SH-SY5Y (cell line): ENCODE results near the gene TRAP1.
A peak's percentile ranks its signal among the peaks of the same experiment; 100 is the strongest.

Source experiments
- GATA2 ChIP-seq: IDR thresholded peaks from 2 replicates; pipeline ENCODE4 v1.6.1; 2011; ENCODE audit warnings: mild to moderate bottlenecking, low read depth, low read length
- GATA3 ChIP-seq: IDR thresholded peaks from 2 replicates; pipeline ENCODE4 v1.6.1; 2011; ENCODE audit warnings: low read depth, mild to moderate bottlenecking, low read length, moderate library complexity

Gene TRAP1

DNA sequence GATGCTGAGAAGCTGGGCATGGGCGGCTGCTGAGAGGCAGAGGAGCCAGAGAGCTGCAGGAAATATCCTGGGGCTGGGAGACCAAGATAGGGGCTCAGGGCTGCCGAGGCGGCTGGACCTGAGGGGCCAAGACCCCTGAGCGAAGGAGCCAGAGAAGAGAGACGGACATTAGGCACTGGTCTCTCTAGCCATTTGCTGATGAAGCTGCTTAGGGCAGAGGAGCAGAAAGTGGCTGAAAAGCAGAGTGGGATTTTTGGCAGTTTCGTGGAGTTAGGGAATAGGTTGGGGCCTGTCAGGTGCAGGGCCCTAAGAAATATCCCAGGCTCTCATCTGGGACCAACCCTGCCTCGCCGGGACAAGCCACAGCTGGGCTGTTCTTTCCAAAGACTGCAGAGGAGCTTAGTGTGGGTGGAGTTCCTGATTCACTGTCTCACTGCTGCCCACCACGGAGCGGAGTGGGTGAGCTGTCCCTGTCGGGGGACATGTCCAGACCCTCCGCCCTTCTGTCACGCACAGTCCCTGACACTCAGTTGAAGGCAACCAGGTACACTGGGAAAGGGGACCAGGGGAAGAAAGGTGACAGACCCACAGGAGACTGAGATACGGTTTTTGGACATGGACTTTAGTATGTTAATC lies 74.1 kb downstream of the TRAP1 start:
- TF ChIP-seq GATA2: no peak
- no peak for TF ChIP-seq GATA3

DNA sequence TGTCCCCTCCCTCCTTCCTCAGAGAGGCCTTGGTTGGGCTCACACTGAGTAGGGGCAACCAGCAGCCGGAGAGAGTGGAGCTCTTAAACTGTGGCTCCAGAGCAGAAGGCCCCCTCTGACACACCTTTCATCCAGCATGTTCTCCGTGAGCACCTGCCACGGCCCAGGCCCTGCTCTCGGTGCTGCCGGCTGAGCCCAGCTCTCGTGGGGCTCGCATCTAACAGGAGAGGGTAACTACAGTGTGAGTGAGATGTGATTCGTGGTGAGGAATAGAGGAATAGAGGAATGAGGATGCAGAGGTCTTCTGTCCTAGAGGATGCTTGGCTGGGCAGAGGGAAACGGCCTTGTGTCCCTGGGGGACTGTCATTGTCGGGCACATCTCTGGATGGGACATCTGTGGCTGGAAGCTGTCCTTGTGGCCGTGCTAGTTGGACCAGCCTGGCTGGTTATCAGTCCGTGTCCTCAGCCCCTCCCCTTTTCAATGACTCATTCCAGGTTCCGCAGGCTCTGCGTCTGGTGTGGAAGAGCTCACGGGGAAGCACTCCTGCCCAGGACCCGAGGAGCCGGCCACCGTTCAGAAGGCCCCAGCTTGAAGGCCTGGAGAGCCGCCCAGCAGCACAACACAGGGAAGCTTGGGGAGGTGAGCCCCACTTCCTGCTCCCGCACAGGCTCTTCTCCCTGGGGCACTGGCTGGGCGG lies 74.8 kb downstream of the TRAP1 start:
- TF ChIP-seq GATA2 (no peak), GATA3 (no peak)

DNA sequence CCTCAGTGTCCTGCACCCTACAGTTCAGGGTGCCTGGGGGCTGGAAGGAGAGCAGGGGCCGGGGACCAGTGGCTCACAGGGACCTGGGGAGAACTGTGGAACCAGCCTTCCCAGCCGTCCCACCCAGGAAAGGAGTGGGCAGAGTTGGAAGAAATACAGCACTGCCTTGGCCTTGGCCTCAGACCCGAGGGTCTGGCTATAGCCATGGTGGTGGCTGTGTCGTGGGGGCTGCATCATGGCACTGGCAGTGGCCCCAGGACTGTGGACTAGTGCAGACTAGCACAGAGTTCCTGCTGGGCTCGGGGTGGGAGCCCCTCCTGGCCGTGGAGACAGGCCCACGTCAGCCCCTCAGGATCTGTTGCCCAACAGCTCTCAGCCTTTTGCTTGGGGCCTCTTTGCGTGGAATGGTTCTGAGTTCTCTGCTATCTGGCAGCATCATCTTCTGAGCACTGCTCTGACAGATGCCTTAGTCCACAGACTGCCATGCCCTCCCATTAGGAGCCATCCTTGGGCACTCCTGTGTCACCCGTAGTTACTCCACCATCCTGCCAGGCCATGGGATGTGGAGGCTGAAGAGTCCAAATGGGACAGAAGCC lies 75.4 kb downstream of the TRAP1 start:
- no peak for TF ChIP-seq GATA3
- TF ChIP-seq GATA2: 0 out of 2 replicates have a peak, but pooled peaks have one; percentile 9

DNA sequence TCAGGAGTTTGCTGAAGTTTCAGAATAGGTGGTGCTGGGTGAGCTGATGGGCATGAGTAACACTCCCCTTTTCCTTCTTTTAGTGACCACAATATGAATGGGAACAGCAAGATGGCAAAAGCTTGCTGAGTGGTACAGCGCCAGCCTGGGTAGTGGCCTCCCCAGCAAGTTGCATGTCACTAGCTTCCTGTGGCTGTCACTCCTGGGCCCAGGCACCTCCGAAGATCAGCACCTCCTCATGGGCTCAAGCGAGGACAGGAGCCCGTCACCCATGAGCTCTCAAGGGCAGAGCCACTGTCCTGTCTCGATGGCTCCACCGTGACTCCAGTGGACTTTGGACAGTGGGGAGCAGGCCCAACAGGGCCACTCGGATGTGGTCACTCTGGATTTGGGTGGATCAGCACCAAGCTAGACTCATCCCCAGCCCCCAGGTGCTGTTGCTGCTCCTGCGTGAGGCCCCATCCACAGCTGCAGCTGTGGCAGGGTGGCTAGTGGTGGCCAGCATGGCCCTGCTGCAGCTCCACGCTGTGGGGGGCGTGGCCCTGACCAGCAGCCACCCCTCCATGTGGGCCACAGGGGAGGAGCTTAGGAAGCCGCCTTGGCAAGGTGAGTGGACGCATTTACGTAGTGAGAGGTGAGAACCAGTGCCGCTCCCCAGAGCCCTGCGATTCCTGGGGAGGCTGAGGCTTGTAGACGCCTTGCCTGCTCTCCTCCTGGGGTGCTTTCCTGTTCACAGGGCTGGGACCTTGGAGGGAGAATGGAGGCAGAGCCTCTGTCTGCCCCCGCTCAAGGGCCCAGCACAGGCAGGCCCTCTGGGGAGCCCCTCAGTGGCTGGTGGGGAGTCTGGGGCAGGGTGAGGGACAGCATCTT lies 76.5 kb downstream of the TRAP1 start:
- TF ChIP-seq GATA3 (no peak), GATA2 (no peak)

DNA sequence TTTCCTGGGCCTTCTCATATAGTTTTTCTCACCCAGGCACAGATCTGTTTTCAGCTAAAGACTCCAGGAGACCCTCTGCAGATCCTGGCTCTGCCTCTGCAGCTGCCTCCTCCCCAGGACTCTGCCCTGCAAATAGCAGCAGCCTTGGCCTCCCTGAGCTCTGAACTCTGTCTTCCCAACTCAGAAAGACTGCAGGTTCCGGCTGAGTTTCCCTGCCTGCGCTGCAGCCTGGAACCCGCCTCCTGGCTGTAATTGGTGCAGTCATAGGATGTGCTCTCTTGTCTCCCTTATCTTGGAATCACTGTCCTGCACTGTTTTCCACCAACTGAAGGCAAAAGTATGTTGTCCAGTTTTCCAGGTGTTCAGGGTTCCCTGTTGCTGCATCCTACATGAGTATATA lies 77.1 kb downstream of the TRAP1 start:
- TF ChIP-seq GATA2 (no peak), GATA3 (no peak)

DNA sequence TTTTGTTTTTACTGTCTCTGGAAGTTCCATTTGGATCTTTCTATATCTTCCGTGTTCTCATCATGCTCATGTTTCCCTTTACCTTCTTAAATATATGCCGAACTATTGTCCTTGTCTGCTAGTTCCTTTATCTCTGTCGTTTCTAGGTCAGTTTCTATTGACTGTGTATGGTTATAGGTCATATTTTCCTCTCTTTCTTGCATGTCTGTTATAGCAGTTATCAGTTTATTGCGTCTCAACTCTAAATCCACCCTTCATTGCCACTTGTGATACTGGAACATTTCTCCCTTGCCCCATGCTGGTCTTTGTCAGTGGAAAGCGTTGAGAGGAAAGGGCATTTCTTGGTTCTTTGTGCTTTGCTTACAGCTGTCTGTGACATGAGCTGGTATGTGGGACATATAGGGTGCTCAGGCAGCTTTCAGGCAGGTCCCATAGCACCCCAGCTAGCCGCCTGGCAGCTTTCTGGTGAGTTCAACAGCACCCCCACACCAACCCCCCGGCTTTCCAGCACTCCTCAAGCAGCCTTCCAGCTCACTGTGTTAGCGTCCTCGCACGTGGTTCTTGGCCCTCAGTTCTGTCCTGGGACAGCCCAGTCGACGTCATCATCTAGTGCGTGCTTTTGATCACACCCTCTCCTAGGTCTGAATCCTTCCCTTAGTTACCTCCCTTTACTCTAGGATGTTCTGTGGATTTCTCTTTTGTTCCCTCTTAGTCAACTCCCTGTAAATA lies 78.2 kb downstream of the TRAP1 start:
- no peak for TF ChIP-seq GATA3
- no peak for TF ChIP-seq GATA2

DNA sequence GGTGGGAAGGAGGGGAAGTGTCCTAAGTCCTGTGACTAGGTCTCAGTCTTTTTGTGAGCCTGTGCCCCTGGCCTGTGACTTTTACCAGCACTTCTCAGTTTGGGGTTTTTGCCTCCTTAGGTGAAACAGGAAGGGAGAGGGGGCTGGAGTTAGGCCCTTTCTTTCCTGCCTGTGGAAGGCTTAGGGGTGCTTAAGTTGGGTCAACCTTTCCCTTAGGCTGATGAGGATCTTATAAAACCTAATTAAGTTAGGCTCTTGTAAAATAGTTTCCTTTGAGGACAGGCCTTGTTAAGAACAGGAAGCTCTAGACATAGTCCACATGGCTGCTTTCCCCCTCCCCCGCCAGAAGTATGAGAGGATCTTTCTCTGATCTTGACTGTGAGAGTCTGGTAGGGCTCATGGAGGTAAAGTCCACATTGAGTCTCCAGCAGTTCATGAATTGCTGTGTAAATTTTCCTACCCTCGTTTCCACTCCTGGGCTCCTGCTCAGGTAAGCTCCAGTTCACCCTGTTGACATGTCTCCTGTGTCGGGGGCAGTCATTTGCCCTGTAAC lies 79.9 kb downstream of the TRAP1 start:
- TF ChIP-seq GATA3 (no peak), GATA2 (no peak)

DNA sequence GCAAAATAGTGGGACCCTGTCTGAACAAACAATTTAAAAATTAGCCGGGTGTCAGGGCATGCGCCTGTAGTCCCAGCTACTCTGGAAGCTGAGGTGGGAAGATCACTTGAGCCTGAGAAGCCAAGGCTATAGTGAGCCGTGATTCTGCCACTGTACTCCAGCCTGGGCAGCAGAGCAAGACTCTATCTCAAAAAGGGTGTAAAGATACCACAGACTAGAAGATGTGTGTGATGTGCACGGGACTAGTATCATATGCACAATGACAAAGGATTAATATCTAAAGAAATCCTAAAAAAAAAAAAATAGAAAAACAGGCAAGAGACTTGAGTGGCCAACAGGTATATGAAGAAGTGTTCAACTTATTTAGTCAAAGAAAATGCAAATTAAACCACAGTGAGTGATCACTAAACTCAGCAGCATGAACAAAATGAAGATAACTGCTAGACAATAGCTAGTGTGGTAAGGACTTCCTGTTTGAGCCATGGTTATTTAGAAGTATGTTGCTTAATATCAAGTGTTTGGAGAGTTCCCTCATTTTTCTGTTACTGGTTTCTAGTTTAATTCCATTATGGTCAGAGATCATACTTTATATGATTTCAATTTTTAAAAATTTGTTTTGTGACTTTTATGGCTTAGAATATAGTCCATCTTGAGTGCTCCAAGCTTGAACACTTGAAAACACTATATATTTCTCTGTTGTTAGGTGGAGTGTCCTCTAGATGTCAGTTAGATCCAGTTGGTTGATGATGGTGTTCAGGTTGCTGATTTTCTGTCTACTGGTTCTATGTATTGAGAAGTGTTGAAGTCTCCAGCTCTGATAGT lies 91.2 kb downstream of the TRAP1 start:
- TF ChIP-seq GATA2: no peak
- no peak for TF ChIP-seq GATA3

DNA sequence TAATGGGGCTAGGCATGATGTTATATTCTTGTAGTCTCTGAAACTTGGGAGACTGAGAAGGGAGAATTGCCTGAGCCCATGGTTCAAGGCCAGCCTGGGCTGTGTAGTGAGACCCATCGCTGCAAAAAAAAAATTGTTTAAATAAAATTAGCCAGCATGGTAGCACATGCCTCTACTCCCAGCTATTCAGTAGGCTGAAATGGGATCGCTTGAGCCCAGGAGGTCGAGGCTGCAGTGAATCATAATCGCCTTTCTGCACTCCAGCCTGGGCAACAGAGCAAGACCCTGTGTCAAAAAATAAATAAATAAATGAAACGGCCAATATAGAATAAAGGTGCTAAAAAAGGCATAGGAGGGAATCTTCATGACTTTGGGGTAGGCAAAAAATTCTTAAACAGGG lies 92.0 kb downstream of the TRAP1 start:
- TF ChIP-seq GATA3: no peak
- TF ChIP-seq GATA2: no peak

DNA sequence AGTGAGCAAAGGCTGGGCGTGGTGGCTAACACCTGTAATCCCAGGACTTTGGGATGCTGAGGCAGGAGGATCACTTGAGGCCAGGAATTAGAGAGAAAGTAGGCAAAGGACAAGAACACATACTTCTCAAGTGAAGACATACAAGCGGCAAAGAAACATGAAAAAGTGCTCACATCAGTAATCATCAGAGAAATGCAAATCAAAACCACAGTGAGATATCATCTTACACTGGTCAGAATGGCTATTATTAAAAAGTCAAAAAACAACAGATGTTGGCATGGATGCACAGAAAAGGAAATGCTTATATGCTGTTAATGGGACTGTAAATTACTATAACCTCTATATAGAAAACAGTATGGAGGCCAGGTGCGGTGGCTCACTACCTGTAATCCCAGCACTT lies 93.7 kb downstream of the TRAP1 start:
- TF ChIP-seq GATA2: no peak
- no peak for TF ChIP-seq GATA3

DNA sequence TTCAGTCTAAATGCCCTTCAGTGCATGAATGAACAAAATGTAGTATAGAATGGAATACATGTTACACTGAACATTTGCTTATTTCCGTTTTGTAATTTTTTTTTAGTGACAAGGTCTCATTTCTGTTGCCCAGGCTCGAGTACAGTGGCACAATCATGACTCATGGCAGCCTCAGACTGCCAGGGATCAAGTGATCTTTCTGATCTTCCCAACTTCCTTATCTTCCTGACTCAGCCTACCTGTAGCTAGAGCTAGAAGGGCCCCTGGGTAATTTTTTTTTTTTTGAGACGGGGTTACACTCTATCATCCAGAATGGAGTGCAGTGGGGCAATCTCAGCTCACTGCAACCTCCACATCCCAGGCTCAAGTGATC lies 98.6 kb downstream of the TRAP1 start:
- no peak for TF ChIP-seq GATA2
- no peak for TF ChIP-seq GATA3

DNA sequence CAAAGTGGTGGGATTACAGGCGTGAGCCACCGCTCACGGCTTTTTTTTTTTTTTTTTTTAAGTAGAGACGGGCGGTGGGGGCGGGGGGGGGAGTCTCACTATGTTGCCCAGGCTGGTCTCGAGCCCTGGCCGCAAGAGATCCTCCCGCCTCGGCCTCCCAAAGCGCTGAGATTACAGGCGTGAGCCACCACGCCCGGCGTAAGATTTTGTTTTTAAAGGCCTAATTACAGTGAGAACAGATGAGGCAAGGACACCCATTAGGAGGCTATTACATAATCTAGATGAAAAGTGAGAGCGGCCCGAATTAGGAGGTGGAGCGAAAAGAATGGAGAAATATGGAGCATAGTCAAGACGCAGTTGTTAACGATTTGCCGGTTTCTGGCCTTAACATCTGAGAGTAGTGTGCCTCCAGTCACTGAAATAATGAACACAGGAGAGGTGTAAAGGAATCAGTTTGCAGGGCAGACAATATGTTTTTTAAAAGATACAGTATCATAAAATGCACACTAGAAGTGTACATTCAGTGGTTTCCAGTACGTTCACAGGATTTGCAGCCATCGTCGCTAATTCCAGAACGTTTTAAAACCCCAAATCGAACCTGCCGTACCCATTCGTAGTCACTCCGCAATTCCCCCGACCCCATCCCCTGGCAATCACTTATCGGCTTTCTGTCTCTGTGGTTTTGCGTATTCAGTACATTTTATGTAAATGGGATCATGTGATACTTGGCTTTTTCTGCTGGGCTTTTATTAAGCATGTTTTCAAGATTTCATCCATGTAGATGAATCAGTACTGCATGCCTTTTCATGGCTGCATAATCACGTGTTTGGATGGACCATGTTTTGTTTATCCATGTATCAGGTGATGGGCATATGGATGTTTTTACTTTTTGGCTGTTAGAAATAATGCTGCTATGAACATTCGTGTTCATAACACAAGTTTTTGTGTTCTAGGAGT lies 104.5 kb downstream of the TRAP1 start:
- no peak for TF ChIP-seq GATA3
